OCI-LY1 (cell line): Measurements from ENCODE around the gene ANKS1A.

Experiments
- EZH2 ChIP-seq: fragments of 200-600 bp; sonication (generic), shearing (Covaris generic); IDR thresholded peaks from 2 replicates; pipeline ENCODE4 v1.8.0; 2017; ENCODE audit warnings: borderline replicate concordance, mixed run types, mild to moderate bottlenecking, antibody characterized with exemption, low read length, moderate library complexity, mixed read lengths
- TF ChIP-seq, protein P1 (sequence below): fragments of 200-600 bp; sonication (generic), shearing (Covaris generic); IDR thresholded peaks from 2 replicates; pipeline ENCODE4 v1.5.1; 2017; ENCODE audit warnings: mild to moderate bottlenecking, antibody characterized with exemption, low read length, moderate library complexity, mixed read lengths

DNA sequence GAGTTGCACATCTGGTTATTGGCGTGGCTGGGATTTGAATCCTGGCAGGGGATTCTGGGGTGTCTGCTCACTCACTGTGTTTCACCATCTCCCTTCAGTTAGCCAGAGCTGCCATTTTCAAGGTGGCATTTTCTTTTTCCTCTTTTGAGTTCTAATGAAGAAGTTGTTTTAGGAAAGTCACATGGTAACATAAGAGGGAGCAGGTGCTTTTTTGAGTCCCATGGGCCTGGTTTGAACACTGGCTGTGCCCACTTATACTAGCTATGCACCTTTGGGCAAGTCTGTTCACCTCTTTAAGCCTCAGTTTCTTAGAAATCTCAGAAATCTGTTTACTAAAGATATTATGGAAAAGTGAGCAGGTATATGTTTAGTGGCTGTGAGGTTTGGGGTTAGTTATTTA, 39.6 kb downstream of the ANKS1A start:
- TF ChIP-seq, protein P1, sequence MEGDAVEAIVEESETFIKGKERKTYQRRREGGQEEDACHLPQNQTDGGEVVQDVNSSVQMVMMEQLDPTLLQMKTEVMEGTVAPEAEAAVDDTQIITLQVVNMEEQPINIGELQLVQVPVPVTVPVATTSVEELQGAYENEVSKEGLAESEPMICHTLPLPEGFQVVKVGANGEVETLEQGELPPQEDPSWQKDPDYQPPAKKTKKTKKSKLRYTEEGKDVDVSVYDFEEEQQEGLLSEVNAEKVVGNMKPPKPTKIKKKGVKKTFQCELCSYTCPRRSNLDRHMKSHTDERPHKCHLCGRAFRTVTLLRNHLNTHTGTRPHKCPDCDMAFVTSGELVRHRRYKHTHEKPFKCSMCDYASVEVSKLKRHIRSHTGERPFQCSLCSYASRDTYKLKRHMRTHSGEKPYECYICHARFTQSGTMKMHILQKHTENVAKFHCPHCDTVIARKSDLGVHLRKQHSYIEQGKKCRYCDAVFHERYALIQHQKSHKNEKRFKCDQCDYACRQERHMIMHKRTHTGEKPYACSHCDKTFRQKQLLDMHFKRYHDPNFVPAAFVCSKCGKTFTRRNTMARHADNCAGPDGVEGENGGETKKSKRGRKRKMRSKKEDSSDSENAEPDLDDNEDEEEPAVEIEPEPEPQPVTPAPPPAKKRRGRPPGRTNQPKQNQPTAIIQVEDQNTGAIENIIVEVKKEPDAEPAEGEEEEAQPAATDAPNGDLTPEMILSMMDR = no peak
- no peak for TF ChIP-seq EZH2
